CD4-positive, alpha-beta T cell treated with Interleukin-1 beta for 1 hour (primary cell): ENCODE data around the gene ATG101.
A peak's percentile ranks its signal among the peaks of the same experiment; 100 is the strongest.
"Not testable (repeated sequence)": the region's sequence is repeated elsewhere in the genome, so short reads cannot be mapped to it uniquely, and the experiment has no call there.

Experiments
- DNase-seq, 2 donors: peaks; one replicate each; pipeline ENCODE4 v3.0.0-alpha.2; 2020 to 2022

ATG101 gene

GRCh38 chr12:52116222-52117125 lies 46.7 kb downstream of the ATG101 start:
- DNase-seq: peak; percentile 67 to 69

GRCh38 chr12:52117806-52118475 lies 48.2 kb downstream of the ATG101 start:
- DNase-seq: not testable (repeated sequence)

DNA sequence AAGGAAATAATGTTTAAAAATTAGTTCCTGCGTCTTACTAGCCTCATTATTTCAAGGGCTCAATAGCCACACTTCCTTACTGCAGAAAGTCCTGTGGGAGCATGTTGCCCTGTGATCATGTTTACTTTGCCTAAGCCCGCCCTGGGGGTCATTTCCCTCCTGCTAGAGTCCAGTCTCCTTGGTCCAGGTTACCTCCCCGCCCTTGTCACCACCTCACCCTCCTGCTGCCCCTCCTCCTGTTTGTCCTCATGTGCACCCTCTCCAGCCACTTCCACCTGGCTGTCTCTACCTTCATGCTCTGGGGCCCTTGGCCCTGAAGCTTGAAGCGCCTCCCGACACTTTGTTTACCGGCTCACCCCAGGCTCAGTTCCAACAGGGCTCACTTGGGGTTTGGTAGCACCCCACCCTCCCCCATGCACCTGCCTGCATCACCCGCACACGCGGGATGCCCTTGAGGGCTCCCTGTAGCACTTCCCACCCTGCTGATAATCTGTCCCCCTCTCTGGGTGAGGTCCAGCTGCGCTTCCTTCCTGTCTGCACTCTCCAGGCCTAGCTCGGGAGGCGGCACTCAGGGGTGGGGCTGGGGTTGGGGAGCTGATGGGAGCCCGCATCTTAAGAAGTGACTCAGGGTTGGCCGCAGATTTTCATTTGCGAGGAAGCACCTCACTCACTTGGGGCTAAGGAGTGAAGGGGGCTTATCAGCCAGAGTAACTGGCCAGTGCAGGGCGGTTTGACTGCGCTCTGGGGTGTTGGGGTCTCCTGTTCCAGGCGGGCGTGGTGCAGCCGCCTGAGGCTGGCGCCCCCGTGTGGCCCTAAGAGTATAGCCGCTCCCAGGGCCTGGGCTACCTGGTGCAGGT lies 49.8 kb downstream of the ATG101 start:
- DNase-seq: peak; percentile 40 to 41

- no peak for DNase-seq
These were observed 51.4 kb downstream of the ATG101 start for GRCh38 chr12:52120951-52121823.

DNA sequence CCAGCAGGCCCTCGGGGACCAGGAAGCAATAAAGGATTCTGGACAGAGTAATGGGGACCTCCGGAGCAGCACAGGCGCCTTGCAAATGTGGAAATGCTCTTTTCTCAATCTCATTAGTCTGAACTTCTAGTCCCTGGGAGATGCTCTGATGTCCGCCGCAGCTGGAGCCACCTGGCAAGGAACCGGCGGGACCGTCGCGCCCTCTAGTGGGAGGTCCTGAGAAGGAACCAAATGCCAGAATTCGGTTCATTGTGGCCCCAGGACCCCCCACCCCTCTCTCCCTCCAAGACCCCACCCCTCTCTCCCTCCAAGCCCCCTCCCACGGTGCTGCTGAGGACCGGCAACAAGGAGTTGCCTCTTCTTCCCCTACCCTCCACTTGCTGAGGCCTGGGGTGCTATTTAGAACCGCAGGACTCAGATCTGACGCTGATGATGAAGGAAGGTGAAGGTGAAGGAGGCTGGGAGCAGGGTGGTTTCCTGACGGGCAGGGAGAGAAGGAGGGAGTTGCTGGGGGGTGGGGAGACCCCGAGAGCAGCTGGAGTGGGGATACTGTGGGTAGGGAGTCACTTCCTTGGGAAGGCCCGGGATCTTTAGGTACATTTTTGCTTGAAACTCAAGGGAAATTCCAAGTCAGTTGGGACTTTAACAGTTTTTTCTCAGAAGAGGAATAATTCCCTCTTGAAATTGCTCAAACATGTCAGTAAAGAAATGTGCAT lies 52.2 kb downstream of the ATG101 start:
- DNase-seq: peak; percentile 57 to 62

DNA sequence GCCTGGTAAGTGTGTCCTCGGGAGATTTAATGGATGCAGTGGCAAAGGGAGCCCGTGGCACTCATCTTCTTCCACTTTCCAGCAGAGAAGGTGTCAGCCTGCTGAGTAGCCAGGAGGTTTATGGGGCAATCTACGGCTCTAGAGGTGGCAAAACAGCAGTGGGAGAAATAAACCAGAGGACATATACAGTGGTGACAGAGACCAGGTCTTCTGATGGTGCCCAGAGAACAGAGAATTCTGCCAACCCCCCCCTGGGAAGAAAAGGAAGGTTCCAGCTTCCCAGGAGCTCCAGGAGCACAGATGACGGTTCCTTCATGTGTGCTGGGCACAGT lies 52.7 kb downstream of the ATG101 start:
- no peak for DNase-seq

GRCh38 chr12:52122904-52123303 lies 53.1 kb downstream of the ATG101 start:
- DNase-seq: no peak

DNA sequence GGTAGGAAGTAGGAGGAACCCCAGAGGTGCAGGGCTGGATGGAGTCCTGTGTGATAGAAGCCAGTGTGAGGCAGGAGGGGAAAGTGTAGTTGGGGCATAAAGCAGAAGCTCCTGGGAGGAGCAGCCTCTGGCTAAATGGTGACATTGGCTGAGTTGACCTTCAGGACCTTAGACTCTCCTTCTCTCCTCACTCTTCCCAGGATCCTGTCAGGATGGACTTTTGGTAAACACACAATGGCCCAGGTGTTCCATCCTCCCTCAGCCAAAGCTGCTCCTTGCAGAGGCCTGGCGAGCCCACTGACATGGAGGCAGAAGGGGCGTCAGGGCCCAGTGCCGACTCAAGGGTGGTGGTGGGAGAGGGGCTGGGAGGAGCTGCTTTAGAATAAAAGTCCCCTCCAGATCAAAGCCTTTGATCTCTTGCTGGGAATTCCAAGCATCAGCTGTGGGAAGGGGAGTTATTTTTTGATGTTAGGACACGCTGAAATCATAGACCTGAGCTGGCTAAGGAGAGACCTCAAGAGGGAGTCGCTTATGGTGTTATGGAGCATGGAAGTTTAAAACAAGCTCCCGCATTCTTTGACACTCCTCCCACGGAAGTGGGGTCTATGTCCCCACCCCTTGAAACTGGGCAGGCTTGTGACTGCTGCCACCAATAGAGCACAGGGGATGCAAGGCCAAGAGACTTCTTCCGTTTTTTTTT lies 53.9 kb downstream of the ATG101 start:
- no peak for DNase-seq

GRCh38 chr12:52125476-52125900 lies 55.7 kb downstream of the ATG101 start:
- DNase-seq: no peak

- DNase-seq: no peak
These were observed 56.3 kb downstream of the ATG101 start for GRCh38 chr12:52126050-52126604.
